IPS DF 19.7 (cell line): ENCODE measurements around the gene NCBP1.
"Not testable (repeated sequence)": the region's sequence is repeated elsewhere in the genome, so short reads cannot be mapped to it uniquely, and the experiment has no call there.

Experiments used
- DNase-seq: peaks from one replicate; pipeline ENCODE4 v3.0.0-alpha.2; 2013; ENCODE audit warnings: low read depth, low spot score

Gene NCBP1

DNA sequence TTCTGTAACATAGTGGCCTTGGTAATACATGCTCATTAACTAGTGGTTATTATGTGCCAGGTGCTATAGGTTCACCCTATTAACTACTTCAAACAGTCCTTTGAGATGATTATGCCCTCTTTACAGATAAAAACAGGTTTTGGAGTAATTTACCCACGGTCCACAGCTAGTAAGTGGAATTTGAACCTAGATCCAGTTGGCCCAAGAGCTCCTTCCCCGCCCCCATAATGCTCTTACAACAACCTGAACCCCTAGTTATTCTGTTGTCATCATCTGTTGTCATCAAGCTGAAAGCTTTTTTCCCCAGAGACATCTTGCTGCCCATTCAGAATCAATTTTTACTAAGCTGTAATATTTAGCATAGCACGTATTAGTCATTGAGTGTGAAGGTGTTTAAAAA lies 40.3 kb downstream of the NCBP1 start:
- DNase-seq, result no peak

DNA sequence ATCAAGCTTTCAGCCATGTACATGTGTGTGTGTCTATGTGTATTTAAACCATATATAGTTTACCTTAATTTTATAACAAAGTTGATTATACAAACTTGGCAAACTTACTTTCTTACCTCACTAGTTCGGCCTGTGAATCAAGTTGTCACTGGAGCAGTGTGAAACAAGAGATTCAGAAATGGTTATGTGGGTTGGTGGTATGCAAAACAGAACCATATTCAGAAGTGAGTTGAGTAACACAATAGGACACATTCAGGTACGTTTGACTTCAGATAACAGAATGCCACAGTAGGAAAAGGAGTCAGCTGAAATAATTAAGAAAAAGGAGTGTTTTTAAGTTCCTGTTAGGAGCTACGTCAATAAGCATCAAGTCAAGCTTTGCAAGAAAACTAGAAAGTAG lies 42.0 kb downstream of the NCBP1 start:
- DNase-seq, result no peak

DNA sequence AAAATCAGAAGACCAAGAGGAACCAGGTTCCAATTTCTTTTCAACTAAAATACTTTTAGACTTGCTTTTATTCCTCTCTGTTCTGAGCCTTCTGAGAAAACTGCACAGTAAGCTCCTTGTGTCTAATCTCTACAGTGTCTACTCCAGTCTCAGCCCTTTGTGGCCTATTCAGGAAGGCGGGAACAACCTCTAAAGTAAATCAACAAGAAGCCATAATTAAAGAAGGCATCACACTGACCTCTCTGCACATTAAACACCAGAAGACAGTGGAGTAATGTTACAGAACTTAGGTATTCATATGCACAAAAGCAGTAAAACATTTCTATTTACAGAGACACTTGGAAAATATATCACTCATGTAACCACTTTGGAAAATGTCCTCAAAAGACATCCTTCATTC lies 48.6 kb downstream of the NCBP1 start:
- DNase-seq, result no peak

DNA sequence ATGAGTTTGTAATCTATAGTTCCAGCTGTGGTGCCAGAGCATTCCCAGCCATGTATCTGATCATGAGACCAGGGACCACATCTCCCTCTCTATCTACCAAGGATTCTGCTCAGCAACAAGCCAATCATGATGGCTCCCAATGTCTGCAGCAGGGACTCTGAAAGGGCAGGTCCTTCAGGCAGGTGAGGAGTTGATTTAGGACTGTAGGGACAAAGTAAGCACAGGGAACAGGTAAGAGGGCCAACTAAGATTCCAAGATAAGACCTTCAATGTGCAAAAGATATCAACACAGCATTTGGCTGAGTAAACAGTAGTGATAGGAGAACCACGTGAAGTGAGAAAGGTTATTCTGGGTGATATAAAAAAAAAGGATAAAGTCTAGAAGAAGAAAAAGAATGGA lies 55.0 kb downstream of the NCBP1 start:
- DNase-seq, result no peak

DNA sequence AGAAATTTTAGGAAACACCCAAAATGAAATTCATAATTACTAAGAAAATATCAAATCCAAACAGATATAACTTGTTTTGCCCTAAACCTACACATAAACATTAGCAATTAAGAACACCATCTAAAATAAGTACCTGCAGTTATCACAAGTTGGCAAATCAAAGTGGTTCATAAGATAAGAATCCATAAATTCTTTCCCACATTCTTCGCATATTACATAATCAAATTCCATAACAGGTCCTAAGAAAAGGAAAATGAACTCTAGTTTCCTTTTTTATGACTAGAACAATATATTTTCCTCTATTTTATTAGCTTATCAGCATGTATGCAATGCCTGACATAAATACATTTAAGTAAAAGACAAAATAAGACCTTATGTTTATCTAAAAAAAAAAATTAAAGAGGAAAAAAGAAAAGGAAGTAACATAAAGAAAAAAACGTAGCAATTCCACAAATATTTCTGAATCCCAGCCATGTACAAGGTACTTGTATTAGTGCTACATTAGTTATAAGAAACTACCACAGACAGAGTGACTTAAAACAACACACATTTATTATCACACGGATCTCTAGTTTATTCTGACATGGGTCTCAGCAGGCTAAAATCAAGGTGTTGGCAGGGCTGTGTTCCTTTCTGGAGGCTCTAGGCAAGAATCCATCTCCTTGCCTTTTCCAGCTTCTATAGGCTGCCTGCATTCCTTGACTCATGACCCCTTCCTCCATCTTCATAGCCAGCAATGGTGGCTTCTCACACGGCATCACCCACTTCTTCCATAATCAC lies 56.0 kb downstream of the NCBP1 start:
- DNase-seq, result no peak

DNA sequence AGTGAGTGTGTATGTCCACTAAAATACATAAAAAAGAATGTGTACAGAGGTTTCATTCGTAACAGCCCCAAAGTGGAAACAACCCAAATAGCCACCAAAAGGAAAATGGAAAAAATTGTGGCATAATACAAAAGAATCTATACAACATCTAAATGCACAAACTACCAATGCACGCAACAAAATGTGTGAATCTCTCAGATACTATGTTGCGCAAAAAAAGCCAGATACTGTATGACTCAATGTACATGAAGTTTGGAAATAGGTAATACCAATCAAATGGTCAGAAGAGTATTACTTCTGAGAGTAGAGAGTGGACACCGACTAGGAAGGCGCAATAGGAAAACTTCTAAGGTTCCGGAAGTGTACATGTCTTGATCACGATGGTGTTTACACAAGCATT lies 61.1 kb downstream of the NCBP1 start:
- no peak for DNase-seq

DNA sequence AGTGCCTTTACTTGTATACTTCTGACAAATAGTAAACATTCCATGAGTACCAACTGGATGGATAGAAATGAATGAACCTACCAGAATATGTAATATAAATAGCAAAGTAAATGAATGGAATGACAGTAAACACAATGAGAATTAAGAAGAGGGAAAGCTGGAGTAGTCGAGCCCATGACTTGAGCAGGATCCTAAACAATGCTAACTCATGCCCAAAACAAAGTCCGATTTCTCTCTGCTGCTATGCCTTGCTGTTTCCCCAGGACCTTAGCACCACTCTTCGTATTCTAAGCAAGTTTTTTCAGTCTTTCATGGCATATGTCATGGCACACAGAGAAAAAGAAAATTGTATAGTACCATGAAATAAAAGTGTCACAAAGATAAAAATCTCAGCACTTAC lies 61.8 kb downstream of the NCBP1 start:
- DNase-seq, result no peak

DNA sequence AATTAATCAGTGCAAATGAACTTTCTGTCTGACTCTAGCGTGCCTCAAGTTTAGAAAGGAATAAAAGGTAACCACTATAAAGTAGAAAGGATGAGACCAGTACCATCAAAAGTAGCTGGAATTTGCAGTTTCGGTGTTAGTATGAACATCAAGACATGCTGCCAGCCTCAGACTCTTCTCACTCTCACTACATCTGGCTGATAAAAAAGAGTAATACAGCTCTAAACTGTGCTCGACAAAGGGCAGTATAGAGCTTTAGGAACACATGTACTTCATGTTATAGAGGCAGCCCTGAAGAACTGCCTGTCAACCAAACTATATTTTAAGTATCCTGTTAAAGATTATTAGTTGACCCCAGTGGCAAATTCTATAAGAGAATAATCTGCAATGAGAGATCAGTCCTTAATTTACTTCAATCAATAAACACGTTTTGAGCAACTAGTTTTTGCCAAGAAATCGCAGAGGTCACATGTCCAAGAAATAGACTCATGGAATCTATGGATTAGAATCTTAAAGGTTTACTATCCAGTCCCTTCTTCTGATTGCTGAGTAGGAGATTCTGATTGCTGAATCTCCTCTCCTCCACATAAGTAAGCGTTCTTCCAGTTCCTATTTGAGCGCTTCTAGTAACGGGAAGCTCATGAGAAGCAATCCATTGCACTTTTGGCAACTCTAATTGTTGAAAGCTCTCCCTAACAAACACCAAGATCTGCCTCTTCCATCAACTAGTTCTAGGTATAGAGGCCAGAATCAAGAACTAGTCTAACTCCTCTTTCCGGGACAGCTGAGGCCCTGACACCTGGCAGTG lies 62.6 kb downstream of the NCBP1 start:
- no peak for DNase-seq

DNA sequence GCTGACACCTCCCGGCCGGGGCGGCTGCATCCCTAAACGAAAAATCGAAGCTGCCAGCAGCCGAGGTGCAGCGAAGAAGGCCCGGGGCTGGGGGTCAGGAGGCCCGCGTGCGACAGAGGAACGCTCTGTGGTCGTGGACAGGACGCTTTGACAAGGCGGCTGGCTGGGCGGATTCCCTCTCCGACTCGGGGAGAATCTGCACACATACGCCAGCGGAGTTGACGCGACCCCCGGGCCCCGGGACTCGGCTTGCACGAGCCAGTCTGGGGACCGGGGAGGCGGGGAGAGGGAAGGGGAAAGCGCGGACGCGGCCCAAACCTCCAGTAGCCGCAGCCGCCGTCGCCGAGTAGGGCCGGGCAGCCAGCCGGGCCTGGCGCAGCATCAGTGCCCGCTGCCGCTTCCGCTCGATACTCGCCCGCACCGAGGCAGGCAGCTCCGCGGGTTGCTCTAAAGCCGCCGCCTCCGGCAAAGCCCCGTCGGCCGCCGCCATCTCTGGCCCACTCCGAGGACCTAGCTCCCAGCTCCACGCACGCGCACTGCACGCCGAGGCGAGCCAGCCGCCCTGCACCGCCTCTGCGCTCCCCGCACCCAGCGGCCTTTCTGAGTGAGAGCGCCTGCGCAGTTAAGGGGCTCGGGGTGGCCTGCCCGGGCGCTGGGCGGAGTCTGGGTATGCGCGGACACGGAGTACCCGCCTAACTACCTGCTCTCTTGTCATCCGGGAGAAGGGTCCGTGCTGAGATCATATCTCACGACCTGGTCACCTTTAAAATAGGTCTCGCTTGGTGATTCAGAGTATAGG lies 63.4 kb downstream of the NCBP1 start, which contains the start of gene XPA:
Gene XPA (minus strand): TSS at position 538 of the 799 bp plus-strand sequence. CDS start 48 bp downstream, at position 490.
- peak; percentile 64 for DNase-seq

DNA sequence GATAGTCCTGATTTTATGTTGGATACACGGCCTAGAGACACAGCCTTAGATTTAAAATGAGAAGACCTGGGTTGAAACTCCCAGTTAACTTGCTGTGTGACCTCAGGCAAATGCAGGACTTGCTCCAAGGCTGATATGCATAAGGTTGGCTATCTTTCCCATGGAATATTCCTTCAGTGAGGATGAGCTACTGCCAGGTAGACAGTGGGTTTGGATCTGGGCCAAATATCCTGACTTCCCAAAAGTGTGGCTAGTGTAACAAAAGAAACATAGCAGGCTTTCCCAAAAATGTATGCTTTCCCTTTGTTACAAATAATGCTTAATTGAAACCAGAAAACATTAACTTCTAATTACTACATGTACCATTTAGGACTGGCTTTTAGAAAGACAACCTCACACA lies 64.2 kb downstream of the NCBP1 start:
- no peak for DNase-seq

DNA sequence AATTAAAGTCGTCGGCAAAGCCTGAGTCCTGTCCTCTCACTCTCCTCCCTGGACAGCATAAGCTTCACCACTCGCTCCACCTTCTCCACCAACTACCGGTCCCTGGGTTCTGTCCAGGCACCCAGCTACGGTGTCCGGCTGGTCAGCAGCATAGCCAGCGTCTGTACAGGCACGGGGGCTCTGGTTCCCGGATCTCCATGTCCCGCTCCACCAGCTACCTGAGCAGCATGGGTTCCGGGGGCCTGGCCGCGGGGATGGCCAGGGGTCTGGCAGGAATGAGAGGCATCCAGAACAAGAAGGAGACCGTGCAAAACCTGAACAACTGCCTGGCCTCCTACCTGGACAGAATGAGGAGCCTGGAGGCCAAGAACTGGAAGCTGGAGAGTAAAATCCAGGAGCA lies 65.2 kb downstream of the NCBP1 start:
- DNase-seq, result no peak

DNA sequence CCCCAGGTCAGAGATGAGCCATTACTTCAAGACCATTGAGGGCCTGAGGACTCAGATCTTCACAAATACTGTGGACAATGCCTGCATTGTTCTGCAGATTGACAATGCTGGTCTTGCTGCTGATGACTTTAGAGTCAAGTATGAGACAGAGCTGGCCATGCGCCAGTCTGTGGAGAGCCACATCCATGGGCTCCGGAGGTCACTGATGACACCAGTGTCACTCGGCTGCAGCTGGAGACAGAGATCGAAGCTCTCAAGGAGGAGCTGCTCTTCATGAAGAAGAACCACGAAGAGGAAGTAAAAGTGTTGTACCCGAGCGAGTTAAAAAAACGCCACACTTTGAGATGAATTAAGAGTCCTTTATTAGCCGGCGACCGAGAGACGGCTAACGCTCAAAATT lies 65.7 kb downstream of the NCBP1 start:
- not testable (repeated sequence) for DNase-seq

DNA sequence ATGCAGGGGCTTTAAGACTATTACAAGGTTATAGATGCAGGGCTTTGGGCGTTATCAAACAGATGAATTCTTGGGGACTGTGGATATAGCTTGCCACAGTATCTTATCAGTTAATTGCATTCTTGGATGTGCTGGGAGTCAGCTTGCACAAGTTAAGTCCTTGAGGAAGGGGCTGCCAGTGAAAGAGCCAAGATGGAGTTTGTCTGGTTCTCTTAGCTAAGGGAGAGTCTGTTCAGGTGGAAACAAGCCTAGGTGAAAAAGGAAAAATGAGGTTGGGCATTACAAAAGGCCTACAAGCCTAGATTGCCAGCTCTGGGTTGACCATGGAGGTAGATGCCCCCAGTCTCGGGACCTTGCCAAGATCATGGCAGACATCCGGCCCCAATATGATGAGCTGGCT lies 66.2 kb downstream of the NCBP1 start:
- not testable (repeated sequence) for DNase-seq

DNA sequence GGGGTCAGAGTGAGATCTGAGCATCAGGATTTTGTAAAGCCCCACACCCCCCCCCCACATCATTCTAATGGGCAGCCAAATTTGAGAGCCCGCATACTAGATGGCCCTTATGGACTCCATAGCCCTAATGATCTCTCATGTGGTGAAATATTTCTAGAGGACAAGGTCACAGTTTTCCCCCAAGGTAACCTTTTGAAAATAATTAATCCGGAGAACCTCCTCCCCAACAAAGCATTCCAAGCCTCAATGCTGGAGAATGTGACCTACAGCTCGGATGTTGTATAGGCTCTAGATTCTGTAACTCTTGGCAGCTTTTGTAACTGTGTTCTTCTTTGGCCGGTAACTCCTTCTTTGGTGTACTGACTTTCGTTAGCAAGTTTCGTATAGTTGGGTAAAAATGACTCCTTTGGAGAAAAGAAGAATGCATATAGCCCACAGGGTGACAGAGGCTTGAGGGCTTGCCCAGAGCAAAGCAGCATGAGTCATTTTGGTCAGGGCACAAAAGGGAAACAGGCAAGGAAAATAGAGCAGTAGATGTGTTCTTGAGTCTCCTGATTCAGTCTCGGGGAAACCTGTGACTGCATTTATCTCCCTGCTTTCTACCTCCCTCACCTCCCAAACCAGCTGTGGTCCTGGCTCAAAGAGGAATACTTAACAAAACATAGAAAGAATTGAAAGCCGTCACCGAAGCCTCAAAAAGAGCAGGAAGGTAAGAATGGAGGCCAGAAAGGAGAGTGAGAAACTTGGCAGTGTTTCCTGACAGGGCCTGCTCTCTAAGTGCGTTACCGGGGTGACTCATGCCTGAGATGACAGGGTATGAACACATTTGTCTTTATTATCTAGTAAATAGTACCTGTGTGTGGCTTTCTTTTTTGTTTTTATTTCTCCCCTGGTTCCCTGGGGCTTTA lies 70.1 kb downstream of the NCBP1 start:
- no peak for DNase-seq

DNA sequence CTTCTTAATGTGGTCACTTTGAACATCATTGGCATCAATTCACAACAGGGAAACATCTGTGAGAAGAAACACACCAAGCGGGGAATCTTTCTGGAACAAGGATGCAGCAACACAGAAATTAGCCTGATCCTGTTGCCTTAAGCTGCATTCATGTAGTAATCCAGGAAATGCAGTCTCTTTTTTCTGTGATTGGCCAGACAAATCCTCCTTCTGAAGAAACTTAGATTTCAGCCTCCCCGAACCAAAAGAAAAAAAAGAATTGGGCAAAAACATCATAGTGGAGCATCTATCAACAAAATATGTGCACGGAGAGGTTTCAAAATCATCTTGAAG lies 70.7 kb downstream of the NCBP1 start:
- no peak for DNase-seq

DNA sequence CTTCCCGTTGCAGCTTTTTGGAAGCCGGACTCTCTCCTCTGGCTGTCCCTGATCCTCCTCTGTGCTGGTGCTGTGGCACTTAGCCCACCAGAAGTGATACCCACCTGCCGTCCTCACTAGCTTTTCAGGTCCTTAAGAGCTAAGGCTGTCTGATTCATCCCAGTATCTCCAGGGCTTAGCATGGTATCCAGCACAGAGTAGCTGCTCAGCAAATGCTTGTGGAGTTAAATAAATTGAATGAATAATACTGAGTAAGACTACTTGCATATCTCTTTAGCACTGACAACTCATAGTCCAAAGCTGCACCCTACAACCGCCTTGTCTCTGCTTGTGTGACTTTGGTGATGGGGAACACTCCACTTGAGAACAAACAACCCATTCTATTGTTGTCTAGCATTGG lies 71.2 kb downstream of the NCBP1 start:
- DNase-seq, result no peak

DNA sequence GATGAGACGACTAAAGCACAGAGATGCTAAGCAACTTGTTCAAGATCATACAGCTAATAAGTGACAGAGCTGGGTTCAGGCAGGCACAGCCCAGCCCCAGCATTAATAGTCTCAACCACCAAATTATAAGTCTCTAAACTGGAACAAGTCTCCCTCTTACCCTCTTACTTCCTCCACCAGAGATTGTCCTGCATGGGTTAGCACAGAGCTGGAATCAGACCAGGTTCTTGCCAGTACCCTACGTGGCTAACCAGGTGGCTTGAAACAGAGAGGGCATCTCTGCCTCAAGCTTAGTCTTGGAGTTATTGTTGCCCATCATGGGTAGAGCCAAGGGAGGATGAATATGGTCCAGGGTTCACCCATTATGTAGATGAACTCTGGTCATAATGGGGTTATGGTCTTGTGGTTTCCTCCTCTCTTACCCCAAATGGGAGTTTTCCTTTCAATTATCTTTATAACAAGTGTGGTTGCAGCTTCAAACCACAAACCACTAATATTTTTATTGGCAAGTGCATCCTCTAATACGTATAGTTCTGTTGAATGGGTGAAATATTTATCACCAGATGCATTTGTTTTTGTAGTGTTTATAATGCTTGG lies 71.8 kb downstream of the NCBP1 start:
- DNase-seq, result no peak

DNA sequence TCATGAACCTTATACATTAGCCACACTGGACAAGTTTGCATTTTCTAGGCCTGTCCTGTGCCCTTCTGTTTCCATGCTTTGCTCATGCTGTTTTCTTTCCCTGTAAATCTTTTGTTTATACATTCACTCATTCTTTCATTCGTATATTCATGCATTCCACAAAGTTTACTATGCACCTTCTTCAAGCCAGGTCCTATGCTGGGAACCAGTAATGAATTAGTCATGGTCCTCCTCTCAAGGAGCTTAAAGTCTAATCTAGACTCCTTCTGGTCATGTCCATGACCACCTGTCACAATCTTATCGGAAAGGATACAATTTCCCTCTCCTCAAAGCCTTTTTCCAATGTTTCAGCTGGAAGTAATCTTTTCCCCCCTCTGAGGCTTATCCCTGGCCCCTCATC lies 72.6 kb downstream of the NCBP1 start:
- DNase-seq, result no peak

DNA sequence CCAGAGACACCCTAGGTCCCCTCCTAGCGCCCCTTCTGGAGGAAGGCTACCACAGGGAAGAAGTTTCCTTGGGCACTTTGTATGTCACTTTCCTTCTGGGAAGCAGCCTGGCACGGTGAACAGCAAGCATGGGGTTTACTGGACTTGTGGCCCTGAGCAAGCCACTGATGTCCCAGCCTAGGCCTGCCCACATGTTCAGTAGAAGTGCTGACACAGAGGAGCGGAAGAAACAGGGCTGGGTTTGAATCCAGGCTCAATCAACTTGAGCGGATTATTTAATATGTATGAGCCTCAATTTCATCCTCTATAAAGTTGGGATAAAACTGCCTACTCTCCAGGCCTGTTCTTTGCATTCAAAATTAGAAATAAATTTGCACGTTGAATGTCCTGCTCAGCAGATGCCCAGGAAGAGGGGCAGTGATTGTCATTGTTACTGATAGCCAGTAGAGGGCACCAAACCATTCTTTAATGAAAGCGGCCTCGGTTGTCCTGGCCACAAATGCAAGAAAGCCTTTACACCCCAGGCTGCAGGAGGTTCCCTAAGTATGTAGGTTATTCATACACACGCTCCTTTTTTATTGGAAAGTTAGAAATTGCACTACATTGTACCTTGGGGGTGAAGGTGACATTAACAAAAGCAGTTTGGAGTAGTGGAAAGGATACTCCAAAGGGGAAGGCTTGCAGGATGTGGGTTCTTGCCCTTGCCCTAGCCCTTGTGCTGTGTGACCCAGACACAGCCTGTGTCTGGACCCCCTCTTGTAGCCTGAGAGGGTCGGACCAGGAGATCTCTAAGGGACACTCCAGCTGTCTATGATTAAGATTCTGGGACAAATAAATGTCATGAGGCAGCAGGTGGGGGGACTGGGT lies 77.0 kb downstream of the NCBP1 start:
- no peak for DNase-seq

DNA sequence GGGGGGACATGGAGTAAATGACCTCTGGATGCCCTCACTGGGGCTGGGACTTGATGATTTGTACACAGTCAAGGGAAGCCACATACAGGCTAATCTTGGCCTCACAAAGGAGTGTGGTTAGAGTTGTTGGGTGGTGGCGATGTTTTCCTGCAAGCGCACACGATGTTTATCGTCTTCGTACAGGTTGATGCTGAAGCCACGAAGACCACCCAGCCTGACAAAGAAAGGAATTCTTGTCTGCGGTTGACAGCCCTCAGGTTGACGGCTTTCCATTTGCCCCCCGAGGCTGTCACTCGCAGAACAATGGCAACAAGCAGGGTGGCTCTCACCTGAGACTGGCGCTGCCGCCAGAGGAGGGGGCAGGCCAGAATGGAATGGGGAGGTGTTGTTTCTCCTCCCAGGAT lies 77.6 kb downstream of the NCBP1 start:
- DNase-seq, result no peak
